HEK293T (cell line): Measurements from ENCODE around the gene RNF14.

Source experiments
- ELF4 ChIP-seq: fragments of 450-650 bp; IDR thresholded peaks from 2 replicates; pipeline ENCODE4 v1.6.1; 2017; ENCODE audit warnings: antibody characterized with exemption
- FOXA1 ChIP-seq: fragments of 450-650 bp; IDR thresholded peaks from 2 replicates; pipeline ENCODE4 v1.6.1; 2016; ENCODE audit warnings: mild to moderate bottlenecking
- HDGF ChIP-seq: fragments of 450-650 bp; IDR thresholded peaks from 2 replicates; pipeline ENCODE4 v1.6.1; 2017; ENCODE audit warnings: antibody characterized with exemption, borderline replicate concordance
- SUZ12 ChIP-seq: fragments of 450-650 bp; IDR thresholded peaks from 2 replicates; pipeline ENCODE4 v1.6.1; 2016; ENCODE audit warnings: mild to moderate bottlenecking

DNA sequence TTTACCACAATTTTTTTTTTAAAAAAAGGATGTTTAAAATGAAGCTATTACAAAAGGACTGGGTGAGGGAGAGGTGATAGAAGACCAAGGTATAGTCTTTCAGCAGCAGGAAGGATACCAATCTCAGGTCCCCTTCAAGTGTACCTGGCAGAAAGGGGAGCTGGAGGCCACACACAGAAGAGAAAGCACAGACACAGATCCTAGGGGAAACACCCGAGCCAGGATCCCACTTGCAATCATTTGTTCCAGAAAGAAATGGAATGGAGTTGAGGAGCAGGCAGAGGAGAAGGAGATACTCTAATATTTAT, 38.3 kb downstream of the RNF14 start:
- no peak for TF ChIP-seq ELF4
- no peak for TF ChIP-seq FOXA1
- no peak for TF ChIP-seq HDGF
- TF ChIP-seq SUZ12: no peak
